HCT116 (cell line): ENCODE measurements around the gene ANOS1. TPM values are rescaled to one million over a fixed set of nuclear protein-coding genes. Genes with fewer than 3 reads are reported as not detected.

Experiments
- ATAC-seq: fragments of 200-7000 bp; cut with Tn5 transposase; 2 replicates; pipeline ENCODE4 v1.9.1; 2020; ENCODE audit warnings: mild to moderate bottlenecking, moderate library complexity
- BruUV-seq: library from RNA; stranded (reverse); fragments of 400-500 nt; replicated peaks from 2 replicates; lab custom pipeline; 2021; lab: Mats Ljungman, UMichigan
- CTCF ChIA-PET: fragments of 300-600 bp; sonication (Branson Sonifier 250); formaldehyde crosslinking; loops from one replicate; lab custom pipeline; 2021; ENCODE audit warnings: antibody characterized with exemption; lab: Charles Lee
- POLR2A ChIA-PET: fragments of 300-600, 350-600 bp; sonication (Branson Sonifier 250); formaldehyde crosslinking; loops from one replicate; lab custom pipeline; 2021; ENCODE audit warnings: antibody characterized with exemption; lab: Charles Lee
- RAD21 ChIA-PET, 2 experiments: fragments of 300-600 bp; sonication (Branson Sonifier 250); formaldehyde crosslinking; loops; one replicate each; lab custom pipeline; 2023; ENCODE audit warnings: low total read pairs in 2 of 2; ENCODE audit not compliant: uncharacterized antibody in 2 of 2, unreplicated experiment in 2 of 2, low non-redundant PET in 1 of 2; lab: Charles Lee
- DNase-seq: peaks from one replicate; pipeline ENCODE4 v3.0.0-alpha.2; 2010; ENCODE audit warnings: low read depth, low spot score
- H2AFZ ChIP-seq: fragments of 200-600 bp; shearing (Covaris generic), sonication (generic); 2 replicates; pipeline ENCODE4 v1.6.1; 2017; ENCODE audit warnings: low read depth, mixed run types, mixed read lengths, antibody characterized with exemption, low read length; ENCODE audit not compliant: poor library complexity, severe bottlenecking
- H3K27ac ChIP-seq: 2 replicates; pipeline ENCODE4 v1.5.1; 2012; ENCODE audit warnings: low read depth, low read length
- H3K27me3 ChIP-seq: fragments of 200-600 bp; sonication (generic); 2 replicates; pipeline ENCODE4 v1.6.1; 2016; ENCODE audit warnings: mixed run types, low read length, mixed read lengths; ENCODE audit not compliant: insufficient read depth
- H3K36me3 ChIP-seq, 2 experiments: fragments of 200-500 bp in 1 of 2; fragments of 200-600 bp in 1 of 2; sonication (Bioruptor generic) in 1 of 2; sonication (generic) in 1 of 2; 2 replicates each; pipeline versions ENCODE4 v1.5.1 to v1.6.1; 2014 to 2016; ENCODE audit warnings: low read length in 2 of 2, inconsistent platforms in 1 of 2, mixed read lengths in 1 of 2, mixed run types in 1 of 2; ENCODE audit not compliant: insufficient read depth in 2 of 2, control insufficient read depth in 1 of 2
- H3K4me1 ChIP-seq, 2 experiments: fragments of 200-600 bp in 1 of 2; sonication (generic) in 1 of 2; 2 replicates each; pipeline versions ENCODE4 v1.5.1 to v1.6.1; 2012 to 2017; ENCODE audit warnings: low read length in 2 of 2, inconsistent platforms in 1 of 2, mild to moderate bottlenecking in 1 of 2, mixed read lengths in 1 of 2, mixed run types in 1 of 2, moderate library complexity in 1 of 2; ENCODE audit not compliant: insufficient read depth in 2 of 2, control insufficient read depth in 1 of 2
- H3K4me2 ChIP-seq: fragments of 200-600 bp; sonication (generic); 2 replicates; pipeline ENCODE4 v1.6.1; 2017; ENCODE audit warnings: mixed run types, low read length, mixed read lengths
- H3K4me3 ChIP-seq, 2 experiments: fragments of 200-600 bp in 1 of 2; sonication (generic) in 1 of 2; replicated peaks in 1 of 2; 2 replicates each; pipeline ENCODE4 v1.5.1; 2011 to 2016; ENCODE audit warnings: low read length in 2 of 2, control low read depth in 1 of 2, low read depth in 1 of 2, mild to moderate bottlenecking in 1 of 2, mixed read lengths in 1 of 2, mixed run types in 1 of 2
- H3K79me2 ChIP-seq: fragments of 200-600 bp; sonication (generic); 2 replicates; pipeline ENCODE4 v1.6.1; 2017; ENCODE audit warnings: mild to moderate bottlenecking, mixed run types, low read length, moderate library complexity, mixed read lengths; ENCODE audit not compliant: insufficient read depth
- H3K9ac ChIP-seq: fragments of 200-600 bp; sonication (generic); 2 replicates; pipeline ENCODE4 v1.6.1; 2016; ENCODE audit warnings: low read length, mixed read lengths
- H3K9me2 ChIP-seq: fragments of 200-600 bp; sonication (generic), shearing (Covaris generic); 2 replicates; pipeline ENCODE4 v1.6.1; 2017; ENCODE audit warnings: mixed run types, mild to moderate bottlenecking, moderate library complexity; ENCODE audit not compliant: insufficient read depth
- H3K9me3 ChIP-seq, 2 experiments: fragments of 200-500 bp in 1 of 2; fragments of 200-600 bp in 1 of 2; sonication (Bioruptor generic) in 1 of 2; sonication (generic) in 1 of 2; 2 replicates each; pipeline ENCODE4 v1.6.1; 2014 to 2017; ENCODE audit warnings: low read length in 2 of 2, mixed read lengths in 2 of 2, inconsistent platforms in 1 of 2, low read depth in 1 of 2, mild to moderate bottlenecking in 1 of 2, mixed run types in 1 of 2, moderate library complexity in 1 of 2; ENCODE audit not compliant: control insufficient read depth in 1 of 2, insufficient read depth in 1 of 2
- H4K20me1 ChIP-seq: fragments of 200-600 bp; sonication (generic), shearing (Covaris generic); 2 replicates; pipeline ENCODE4 v1.6.1; 2017; ENCODE audit warnings: mixed run types, mild to moderate bottlenecking, moderate library complexity; ENCODE audit not compliant: insufficient read depth
- ATF3 ChIP-seq: IDR thresholded peaks from 2 replicates; pipeline ENCODE4 v1.6.1; 2012
- CBX3 ChIP-seq: IDR thresholded peaks from 2 replicates; pipeline ENCODE4 v1.6.1; 2012; ENCODE audit warnings: low read depth
- CTCF ChIP-seq, 3 experiments: fragments of 200-600 bp in 1 of 3; sonication (generic) in 1 of 3; IDR thresholded peaks in 2 of 3; conservative IDR thresholded peaks in 1 of 3; 2 replicates each; pipeline ENCODE4 v1.5.1; 2012 to 2017; ENCODE audit warnings: low read depth in 2 of 3, low read length in 2 of 3, antibody characterized with exemption in 1 of 3, borderline replicate concordance in 1 of 3, control low read depth in 1 of 3, mild to moderate bottlenecking in 1 of 3, mixed read lengths in 1 of 3, mixed run types in 1 of 3, moderate library complexity in 1 of 3; ENCODE audit not compliant: insufficient read depth in 1 of 3
- EGR1 ChIP-seq: IDR thresholded peaks from 2 replicates; pipeline ENCODE4 v1.6.1; 2012; ENCODE audit warnings: low read depth
- ELF1 ChIP-seq: IDR thresholded peaks from 2 replicates; pipeline ENCODE4 v1.6.1; 2012; ENCODE audit warnings: low read depth, borderline replicate concordance
- EZH2 ChIP-seq: fragments of 200-600 bp; sonication (generic); IDR thresholded peaks from 2 replicates; pipeline ENCODE4 v1.6.1; 2017; ENCODE audit warnings: antibody characterized with exemption, mixed run types
- EZH2phosphoT487 ChIP-seq: fragments of 200-600 bp; IDR thresholded peaks from 2 replicates; pipeline ENCODE4 v1.6.1; 2018; ENCODE audit warnings: antibody characterized with exemption, borderline replicate concordance
- FOSL1 ChIP-seq: IDR thresholded peaks from 2 replicates; pipeline ENCODE4 v1.6.1; 2012; ENCODE audit warnings: low read depth
- JUND ChIP-seq: IDR thresholded peaks from 2 replicates; pipeline ENCODE4 v1.6.1; 2012
- MAX ChIP-seq: IDR thresholded peaks from 2 replicates; pipeline ENCODE4 v1.6.1; 2012
- POLR2A ChIP-seq: IDR thresholded peaks from 2 replicates; pipeline ENCODE4 v1.7.0; 2011; ENCODE audit warnings: borderline replicate concordance; ENCODE audit not compliant: insufficient read depth, insufficient read length; ENCODE audit errors: extremely low read depth
- POLR2AphosphoS5 ChIP-seq: IDR thresholded peaks from 2 replicates; pipeline ENCODE4 v1.6.1; 2011; ENCODE audit warnings: mild to moderate bottlenecking, low read depth, low read length, moderate library complexity
- RAD21 ChIP-seq: IDR thresholded peaks from 2 replicates; pipeline ENCODE4 v1.6.1; 2012; ENCODE audit warnings: low read depth, mild to moderate bottlenecking
- REST ChIP-seq: IDR thresholded peaks from 2 replicates; pipeline ENCODE4 v1.6.1; 2012; ENCODE audit warnings: low read depth
- SIN3A ChIP-seq: IDR thresholded peaks from 2 replicates; pipeline ENCODE4 v1.6.1; 2012; ENCODE audit warnings: low read depth
- SP1 ChIP-seq: IDR thresholded peaks from 2 replicates; pipeline ENCODE4 v1.6.1; 2012; ENCODE audit warnings: low read depth
- YY1 ChIP-seq: IDR thresholded peaks from 2 replicates; pipeline ENCODE4 v1.6.1; 2011; ENCODE audit warnings: low read length, low read depth, moderate library complexity, mild to moderate bottlenecking; ENCODE audit not compliant: insufficient replicate concordance; ENCODE audit errors: extremely low read depth
- ZBTB33 ChIP-seq: IDR thresholded peaks from 2 replicates; pipeline ENCODE4 v1.6.1; 2011; ENCODE audit warnings: mild to moderate bottlenecking, low read length, moderate library complexity; ENCODE audit not compliant: insufficient replicate concordance; ENCODE audit errors: extremely low read depth
- ZFX ChIP-seq: fragments of 450-650 bp; IDR thresholded peaks from 2 replicates; pipeline ENCODE4 v1.6.1; 2017
- ZNF274 ChIP-seq: fragments of 200-500 bp; sonication (Bioruptor generic); IDR thresholded peaks from 2 replicates; pipeline ENCODE4 v1.6.1; 2014; ENCODE audit warnings: mild to moderate bottlenecking, low read depth, low read length, inconsistent platforms
- intact Hi-C: fragments of 100-400 bp; cut with micrococcal nuclease; formaldehyde crosslinking; loops from 2 replicates; pipeline ENCODE4 v1.10.0; 2022
- total RNA-seq: library from RNA; stranded (reverse); gene quantifications from one replicate; pipeline ENCODE4 v1.2.1, GENCODE V29; 2021; ENCODE audit not compliant: unreplicated experiment

ANOS1 gene
- total RNA-seq, 1 experiment from 2014 or later = 0.12 TPM

GRCh38 chrX:8760021-8760420 is 28.1 kb upstream of the ANOS1 start:
- H3K4me2 ChIP-seq = no peak overlapping the region
- ATAC-seq = no peak
- H2AFZ ChIP-seq = no peak overlapping the region
- no peak overlapping the region for H3K9ac ChIP-seq
- H3K9me3 ChIP-seq = no peaks in the 10 kb centered on the region
- POLR2A ChIA-PET = no interaction called here
- TF ChIP-seq EZH2 (no peak), SP1 (no peak), CTCF (IDR thresholded peaks at IDR 0.05 in 2 of 3, conservative IDR thresholded peaks at IDR 0.05 in 1 of 3; ENCODE audit: borderline replicate concordance in 1 of 3, insufficient read depth in 1 of 3, low read depth in 2 of 3, low read length in 2 of 3) (no peak), ZBTB33 (no peak), REST (no peak), ZNF274 (no peak), SIN3A (no peak), FOSL1 (no peak), YY1 (no peak), POLR2A (no peak), EZH2phosphoT487 (no peak), ZFX (no peak), CBX3 (no peak), ELF1 (no peak), MAX (no peak), POLR2AphosphoS5 (no peak), RAD21 (no peak), JUND (no peak), ATF3 (no peak), EGR1 (no peak)
- H3K4me3 ChIP-seq = no peak overlapping the region
- intact Hi-C loops = no loop called here
- no peaks in the 10 kb centered on the region for H3K4me1 ChIP-seq
- no peaks in the 10 kb centered on the region for H3K27me3 ChIP-seq
- CTCF ChIA-PET = no interaction called here
- DNase-seq = no peak
- no peaks in the 10 kb centered on the region for H3K36me3 ChIP-seq
- H4K20me1 ChIP-seq = no peaks in the 10 kb centered on the region
- H3K79me2 ChIP-seq = no peaks in the 10 kb centered on the region
- RAD21 ChIA-PET = no interaction called here
- BruUV-seq = no TSS peak
- no peaks in the 10 kb centered on the region for H3K9me2 ChIP-seq
- no peak overlapping the region for H3K27ac ChIP-seq
